K562 (cell line): ENCODE data around the gene BSDC1. TPM values are rescaled to one million over a fixed set of nuclear protein-coding genes. Genes with fewer than 3 reads are reported as not detected.

Source experiments
- ATF1 ChIP-seq, 2 experiments: fragments of 450-650 bp in 1 of 2; IDR thresholded peaks; 2 replicates each; pipeline ENCODE4 v1.6.1; 2016; ENCODE audit warnings: missing compliant biosample characterization in 1 of 2, missing genetic modification characterization in 1 of 2
- CEBPG ChIP-seq, 3 experiments: fragments of 200-800 bp in 1 of 3; sonication (Bioruptor generic) in 1 of 3; sonication (generic) in 1 of 3; formaldehyde crosslinking in 1 of 3; IDR thresholded peaks in 2 of 3; conservative IDR thresholded peaks in 1 of 3; 2 replicates each; pipeline versions ENCODE4 v1.6.1 to v1.8.0; 2016 to 2022; ENCODE audit warnings: missing compliant biosample characterization in 2 of 3, missing genetic modification characterization in 2 of 3, mild to moderate bottlenecking in 1 of 3, missing genetic modification reagents in 1 of 3
- CHD2 ChIP-seq: IDR thresholded peaks from 2 replicates; pipeline ENCODE4 v1.6.1; 2011; ENCODE audit warnings: low read depth, low read length
- EP400 ChIP-seq: fragments of 450-650 bp; IDR thresholded peaks from 2 replicates; pipeline ENCODE4 v1.6.1; 2017; ENCODE audit warnings: antibody characterized with exemption, mild to moderate bottlenecking, moderate library complexity
- ETS2 ChIP-seq: IDR thresholded peaks from 2 replicates; pipeline ENCODE4 v1.6.1; 2016; ENCODE audit warnings: borderline replicate concordance, missing genetic modification characterization, mild to moderate bottlenecking, moderate library complexity, missing compliant biosample characterization; ENCODE audit not compliant: poor library complexity, severe bottlenecking
- ETV6 ChIP-seq, 3 experiments: fragments of 150-350 bp in 1 of 3; sonication (generic) in 1 of 3; formaldehyde crosslinking in 1 of 3; IDR thresholded peaks; 2 replicates each; pipeline versions ENCODE4 v1.6.1 to v1.8.0; 2014 to 2022; ENCODE audit warnings: borderline replicate concordance in 2 of 3, low read depth in 2 of 3, antibody characterized with exemption in 1 of 3, low read length in 1 of 3, mild to moderate bottlenecking in 1 of 3, missing genetic modification reagents in 1 of 3
- GATA2 ChIP-seq: sonication (generic); formaldehyde crosslinking; IDR thresholded peaks from 2 replicates; pipeline ENCODE4 v1.4.0; 2020; ENCODE audit warnings: mild to moderate bottlenecking, missing genetic modification reagents
- HDAC1 ChIP-seq, 2 experiments: fragments of 450-650 bp; IDR thresholded peaks; 2 replicates each; pipeline ENCODE4 v1.6.1; 2016 to 2017; ENCODE audit warnings: inconsistent platforms in 1 of 2, mild to moderate bottlenecking in 1 of 2, moderate library complexity in 1 of 2
- HNRNPH1 ChIP-seq: fragments of 200-400 bp; formaldehyde crosslinking; optimal IDR thresholded peaks from 2 replicates; pipeline ENCODE3; 2017; ENCODE audit warnings: low read depth, mild to moderate bottlenecking, low read length, moderate library complexity
- MBD2 ChIP-seq: sonication (generic); IDR thresholded peaks from 2 replicates; pipeline ENCODE4 v1.6.1; 2016; ENCODE audit warnings: low read depth, borderline replicate concordance
- NRF1 ChIP-seq, 2 experiments: fragments of 450-650 bp; IDR thresholded peaks in 1 of 2; conservative IDR thresholded peaks in 1 of 2; 2 replicates each; pipeline ENCODE4 v1.6.1; 2014; ENCODE audit warnings: mild to moderate bottlenecking in 2 of 2
- PTRF ChIP-seq: fragments of 450-650 bp; IDR thresholded peaks from 2 replicates; pipeline ENCODE4 v1.6.1; 2016; ENCODE audit warnings: mild to moderate bottlenecking, missing genetic modification characterization, missing compliant biosample characterization
- SIN3A ChIP-seq, 2 experiments: fragments of 150-350 bp in 1 of 2; IDR thresholded peaks; 2 replicates each; pipeline ENCODE4 v1.6.1; 2011 to 2016; ENCODE audit warnings: borderline replicate concordance in 2 of 2, low read depth in 2 of 2, low read length in 2 of 2, mild to moderate bottlenecking in 2 of 2, moderate library complexity in 2 of 2; ENCODE audit not compliant: control insufficient read depth in 1 of 2
- SOX6 ChIP-seq: fragments of 450-650 bp; IDR thresholded peaks from 2 replicates; pipeline ENCODE4 v1.6.1; 2014; ENCODE audit warnings: mild to moderate bottlenecking
- SP1 ChIP-seq: sonication (generic); formaldehyde crosslinking; IDR thresholded peaks from 2 replicates; pipeline ENCODE4 v1.8.1; 2022; ENCODE audit warnings: mild to moderate bottlenecking, missing genetic modification reagents
- THRAP3 ChIP-seq: fragments of 450-650 bp; IDR thresholded peaks from 2 replicates; pipeline ENCODE4 v1.6.1; 2016; ENCODE audit warnings: mild to moderate bottlenecking, inconsistent platforms, borderline replicate concordance
- ZKSCAN1 ChIP-seq: fragments of 150-350 bp; IDR thresholded peaks from 2 replicates; pipeline ENCODE4 v1.6.1; 2016; ENCODE audit warnings: low read depth, low read length
- ZNF274 ChIP-seq: IDR thresholded peaks from 2 replicates; pipeline ENCODE4 v1.6.1; 2011; ENCODE audit warnings: low read depth, mild to moderate bottlenecking, low read length, moderate library complexity, borderline replicate concordance
- polyA plus RNA-seq, 8 experiments: library from polyadenylated mRNA; depleted of rRNA in 4 of 8; stranded (reverse) in 5 of 8; unstranded in 3 of 8; fragments of >200 nt; fragmentation: Nextera tagmentation in 2 of 8; fragmentation: Illumina TruSeq in 1 of 8; extraction: Ambion mirVana in 2 of 8; extraction: Trizol in 1 of 8; gene quantifications; 2 replicates each; pipeline versions ENCODE4 v1.2.1 to v1.2.3, GENCODE V29; 2011 to 2014; ENCODE audit warnings: inconsistent platforms in 1 of 8, missing spikeins in 1 of 8
- total RNA-seq, 7 experiments: library from RNA; depleted of rRNA in 6 of 7; stranded (reverse); fragments of >200 nt in 6 of 7; fragmentation: Illumina TruSeq in 2 of 7; extraction: Trizol in 2 of 7; gene quantifications; 2 replicates each; pipeline versions ENCODE4 v1.2.1 to v1.2.3, GENCODE V29; 2011 to 2021; ENCODE audit warnings: low replicate concordance in 1 of 7
- TF ChIP-seq, protein P1 (sequence below): fragments of 450-650 bp; formaldehyde crosslinking; conservative IDR thresholded peaks from 2 replicates; pipeline ENCODE4 v1.4.0; 2022; ENCODE audit warnings: mild to moderate bottlenecking, missing genetic modification characterization
- TF ChIP-seq, protein P2 (sequence below): sonication (generic); formaldehyde crosslinking; IDR thresholded peaks from 2 replicates; pipeline ENCODE4 v1.8.1; 2023; ENCODE audit warnings: mild to moderate bottlenecking, missing genetic modification reagents, moderate library complexity
- TF ChIP-seq, protein P3 (sequence below), 2 experiments: fragments of 450-650 bp in 1 of 2; sonication (generic) in 1 of 2; formaldehyde crosslinking in 1 of 2; IDR thresholded peaks in 1 of 2; conservative IDR thresholded peaks in 1 of 2; 2 replicates each; pipeline versions ENCODE4 v1.6.1 to v1.8.1; 2016 to 2023; ENCODE audit warnings: mild to moderate bottlenecking in 2 of 2, moderate library complexity in 2 of 2, inconsistent platforms in 1 of 2, missing genetic modification reagents in 1 of 2

The BSDC1 gene
- total and polyA plus RNA-seq, 9 of the 15 experiments (the other 6 are each of a cell fraction or from before 2014, with no cell fraction given) = 10.2 to 96.8 (median 73.1) TPM

DNA sequence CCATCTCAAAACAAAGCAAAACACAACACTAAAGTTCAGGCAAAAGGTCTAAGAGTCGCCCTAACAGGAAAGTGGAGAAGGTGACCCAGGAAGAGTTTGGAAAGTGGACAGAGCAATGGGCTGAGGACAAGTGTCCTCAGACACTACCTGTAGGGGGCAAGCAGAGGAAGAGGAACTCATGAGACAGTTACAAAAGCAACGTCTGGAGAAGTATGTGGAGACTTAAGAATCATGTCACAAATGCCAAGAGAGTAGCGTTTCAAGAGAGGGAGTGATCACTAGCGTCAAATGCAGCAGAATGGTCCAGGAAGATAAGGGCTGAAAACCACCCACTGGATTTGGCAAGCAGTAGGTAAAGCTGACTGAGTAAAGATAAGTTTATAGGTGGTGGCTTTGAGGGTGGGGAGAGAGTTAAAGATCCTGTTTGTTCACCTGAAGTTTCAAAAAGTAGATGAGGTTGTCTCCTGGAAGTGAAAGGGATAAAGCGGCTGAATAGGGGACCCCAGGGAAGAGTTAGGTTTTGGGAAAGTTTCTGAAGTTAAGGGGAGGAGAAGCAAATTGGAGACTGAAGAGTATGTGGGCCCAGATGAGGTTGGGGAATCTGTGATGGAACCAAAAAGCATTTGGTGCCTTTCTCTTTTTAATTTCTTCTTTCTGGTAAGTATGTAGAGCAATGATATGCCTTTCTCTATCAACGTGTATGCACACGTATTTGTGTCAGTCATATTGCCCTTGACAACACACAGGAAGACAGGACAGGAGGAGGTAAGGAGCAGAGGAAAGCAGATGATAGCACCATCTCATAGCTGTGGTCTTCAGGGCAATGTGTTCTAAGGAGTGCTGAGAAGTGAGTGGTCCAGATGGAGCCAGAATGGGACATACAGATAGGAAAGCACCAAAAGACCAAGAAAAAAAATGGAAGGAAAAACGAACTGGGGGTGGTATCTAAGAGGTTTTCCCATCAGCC is 3.1 kb downstream of the BSDC1 start (continued):
- peak; percentile 93 for TF ChIP-seq ZKSCAN1
- TF ChIP-seq HDAC1 (IDR thresholded peaks at IDR 0.05) = peak; percentile 87 to 96; a peak in 3 of 4 replicates
- no peak for TF ChIP-seq ETS2 (tag)
- TF ChIP-seq PTRF = no peak
- TF ChIP-seq NRF1 (conservative IDR thresholded peaks at IDR 0.05 in 1 of 2, IDR thresholded peaks at IDR 0.05 in 1 of 2) = 0 out of 4 replicates have a peak, but pooled peaks of 1 of the 2 experiments have one; percentile 16
- no peak for TF ChIP-seq SIN3A (IDR thresholded peaks at IDR 0.05; ENCODE audit: borderline replicate concordance in 2 of 2, control insufficient read depth in 1 of 2, low read depth in 2 of 2, low read length in 2 of 2)
- no peak for TF ChIP-seq HNRNPH1
- no peak for TF ChIP-seq ATF1 (CRISPR knock-in tag; IDR thresholded peaks at IDR 0.05)
- peak; percentile 87 for TF ChIP-seq ATF1 (tag; IDR thresholded peaks at IDR 0.05)
- TF ChIP-seq CEBPG (CRISPR knock-in tag; IDR thresholded peaks at IDR 0.05) = peak; percentile 69
- TF ChIP-seq CEBPG (tag; conservative IDR thresholded peaks at IDR 0.05 in 1 of 2, IDR thresholded peaks at IDR 0.05 in 1 of 2) = no peak
- TF ChIP-seq, protein P1, sequence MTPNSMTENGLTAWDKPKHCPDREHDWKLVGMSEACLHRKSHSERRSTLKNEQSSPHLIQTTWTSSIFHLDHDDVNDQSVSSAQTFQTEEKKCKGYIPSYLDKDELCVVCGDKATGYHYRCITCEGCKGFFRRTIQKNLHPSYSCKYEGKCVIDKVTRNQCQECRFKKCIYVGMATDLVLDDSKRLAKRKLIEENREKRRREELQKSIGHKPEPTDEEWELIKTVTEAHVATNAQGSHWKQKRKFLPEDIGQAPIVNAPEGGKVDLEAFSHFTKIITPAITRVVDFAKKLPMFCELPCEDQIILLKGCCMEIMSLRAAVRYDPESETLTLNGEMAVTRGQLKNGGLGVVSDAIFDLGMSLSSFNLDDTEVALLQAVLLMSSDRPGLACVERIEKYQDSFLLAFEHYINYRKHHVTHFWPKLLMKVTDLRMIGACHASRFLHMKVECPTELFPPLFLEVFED (CRISPR knock-in tag) = 0 out of 2 replicates have a peak, but pooled peaks have one; percentile 3
- no peak; the same call in 1 of the 2 replicates for TF ChIP-seq THRAP3
- peak; percentile 93 for TF ChIP-seq SOX6
- TF ChIP-seq, protein P2, sequence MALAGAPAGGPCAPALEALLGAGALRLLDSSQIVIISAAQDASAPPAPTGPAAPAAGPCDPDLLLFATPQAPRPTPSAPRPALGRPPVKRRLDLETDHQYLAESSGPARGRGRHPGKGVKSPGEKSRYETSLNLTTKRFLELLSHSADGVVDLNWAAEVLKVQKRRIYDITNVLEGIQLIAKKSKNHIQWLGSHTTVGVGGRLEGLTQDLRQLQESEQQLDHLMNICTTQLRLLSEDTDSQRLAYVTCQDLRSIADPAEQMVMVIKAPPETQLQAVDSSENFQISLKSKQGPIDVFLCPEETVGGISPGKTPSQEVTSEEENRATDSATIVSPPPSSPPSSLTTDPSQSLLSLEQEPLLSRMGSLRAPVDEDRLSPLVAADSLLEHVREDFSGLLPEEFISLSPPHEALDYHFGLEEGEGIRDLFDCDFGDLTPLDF (CRISPR knock-in tag) = no peak
- peak; percentile 95 for TF ChIP-seq GATA2 (CRISPR knock-in tag)
- TF ChIP-seq, protein P3, sequence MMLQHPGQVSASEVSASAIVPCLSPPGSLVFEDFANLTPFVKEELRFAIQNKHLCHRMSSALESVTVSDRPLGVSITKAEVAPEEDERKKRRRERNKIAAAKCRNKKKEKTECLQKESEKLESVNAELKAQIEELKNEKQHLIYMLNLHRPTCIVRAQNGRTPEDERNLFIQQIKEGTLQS (IDR thresholded peaks at IDR 0.05) = peak; percentile 40; the same call in 1 of the 2 replicates
- TF ChIP-seq, protein P3 (CRISPR knock-in tag; conservative IDR thresholded peaks at IDR 0.05) = no peak
- TF ChIP-seq CHD2 = no peak
- TF ChIP-seq EP400 = peak; percentile 76
- TF ChIP-seq MBD2 = peak; percentile 82
- peak; percentile 80 for TF ChIP-seq SP1
- peak in 1 of 2 experiments; percentile 80; a peak in 1 of 4 replicates for TF ChIP-seq ETV6 (IDR thresholded peaks at IDR 0.05; ENCODE audit: borderline replicate concordance in 1 of 2, low read depth in 2 of 2, low read length in 1 of 2)
- TF ChIP-seq ETV6 (CRISPR knock-in tag; IDR thresholded peaks at IDR 0.05; ENCODE audit: borderline replicate concordance) = no peak
- peak; percentile 49; the same call in 1 of the 2 replicates for TF ChIP-seq ZNF274
